Cortex of kidney (tissue), 1 donor: ENCODE results near the gene PLA2G5.

Experiments
- DNase-seq: peaks from one replicate; lab custom pipeline; 2025; lab: John Stamatoyannopoulos, UW

The PLA2G5 gene

GRCh38 chr1:20068722-20069121, 1.3 kb upstream of the PLA2G5 start:
- no peak for DNase-seq

GRCh38 chr1:20070357-20070756, 363 bp downstream of the PLA2G5 start:
- DNase-seq, result no peak

- no peak for DNase-seq
These were observed 1.4 kb downstream of the PLA2G5 start for GRCh38 chr1:20071416-20071815.

- no peak for DNase-seq
These were observed 2.8 kb downstream of the PLA2G5 start for GRCh38 chr1:20072771-20073170.

GRCh38 chr1:20073256-20073655, 3.3 kb downstream of the PLA2G5 start:
- no peak for DNase-seq

GRCh38 chr1:20074055-20074724, 4.2 kb downstream of the PLA2G5 start:
- DNase-seq, result no peak

- DNase-seq, result no peak
These were observed 4.8 kb downstream of the PLA2G5 start for GRCh38 chr1:20074725-20075171.

- DNase-seq, result no peak
These were observed 5.4 kb downstream of the PLA2G5 start for GRCh38 chr1:20075345-20075744.

- no peak for DNase-seq
These were observed 6.2 kb downstream of the PLA2G5 start for GRCh38 chr1:20076223-20076622.

- DNase-seq, result no peak
These were observed 6.9 kb downstream of the PLA2G5 start for GRCh38 chr1:20076710-20077461.

- DNase-seq, result no peak
These were observed 8.2 kb downstream of the PLA2G5 start for GRCh38 chr1:20078171-20078651.

- DNase-seq, result no peak
These were observed 8.7 kb downstream of the PLA2G5 start for GRCh38 chr1:20078711-20079110.

GRCh38 chr1:20079661-20080305, 9.8 kb downstream of the PLA2G5 start:
- DNase-seq, result no peak

GRCh38 chr1:20080441-20081352, 10.7 kb downstream of the PLA2G5 start:
- no peak for DNase-seq

GRCh38 chr1:20081353-20081810, 11.4 kb downstream of the PLA2G5 start:
- DNase-seq, result no peak

- no peak for DNase-seq
These were observed 12.8 kb downstream of the PLA2G5 start for GRCh38 chr1:20082772-20083171.

GRCh38 chr1:20083178-20083944, 13.4 kb downstream of the PLA2G5 start:
- no peak for DNase-seq

GRCh38 chr1:20086800-20087199, 16.8 kb downstream of the PLA2G5 start:
- DNase-seq, result no peak

- no peak for DNase-seq
These were observed 17.7 kb downstream of the PLA2G5 start for GRCh38 chr1:20087668-20088067.

GRCh38 chr1:20089328-20090077, 19.5 kb downstream of the PLA2G5 start:
- no peak for DNase-seq
